H9 (cell line): ENCODE results near the gene PRR12. TPM values are rescaled to one million over a fixed set of nuclear protein-coding genes. Genes with fewer than 3 reads are reported as not detected.

Experiments
- DNase-seq: peaks from one replicate; pipeline ENCODE4 v3.0.0-alpha.2; 2017
- H2AFZ ChIP-seq: one replicate; pipeline ENCODE4 v1.6.1; 2013; ENCODE audit warnings: mild to moderate bottlenecking, low read length, control low read depth, moderate library complexity
- H2AK5ac ChIP-seq: 2 replicates; pipeline ENCODE4 v1.6.1; 2013; ENCODE audit warnings: low read length, control low read depth, mixed read lengths; ENCODE audit not compliant: insufficient read length
- H2BK120ac ChIP-seq: one replicate; pipeline ENCODE4 v1.6.1; 2013; ENCODE audit warnings: low read depth, mild to moderate bottlenecking, low read length, control low read depth, inconsistent platforms; ENCODE audit not compliant: poor library complexity, severe bottlenecking
- H2BK12ac ChIP-seq: 2 replicates; pipeline ENCODE4 v1.6.1; 2013; ENCODE audit warnings: low read length, control low read depth, mixed read lengths, low read depth; ENCODE audit not compliant: insufficient read length
- H2BK15ac ChIP-seq: 2 replicates; pipeline ENCODE4 v1.6.1; 2013; ENCODE audit warnings: low read depth, low read length, control low read depth
- H2BK20ac ChIP-seq: one replicate; pipeline ENCODE4 v1.6.1; 2013; ENCODE audit warnings: low read depth, mild to moderate bottlenecking, low read length, control low read depth, inconsistent platforms; ENCODE audit not compliant: poor library complexity, severe bottlenecking
- H2BK5ac ChIP-seq: 2 replicates; pipeline ENCODE4 v1.6.1; 2013; ENCODE audit warnings: low read length, control low read depth, mixed read lengths; ENCODE audit not compliant: insufficient read length
- H3K14ac ChIP-seq: 2 replicates; pipeline ENCODE4 v1.6.1; 2013; ENCODE audit warnings: low read length, control low read depth; ENCODE audit not compliant: insufficient read depth
- H3K18ac ChIP-seq: 2 replicates; pipeline ENCODE4 v1.6.1; 2013; ENCODE audit warnings: low read depth, mild to moderate bottlenecking, mixed read lengths, low read length, control low read depth; ENCODE audit not compliant: insufficient read length
- H3K23ac ChIP-seq: 2 replicates; pipeline ENCODE4 v1.6.1; 2013; ENCODE audit warnings: low read length, control low read depth, mixed read lengths, low read depth; ENCODE audit not compliant: insufficient read length
- H3K23me2 ChIP-seq: 2 replicates; pipeline ENCODE4 v1.6.1; 2013; ENCODE audit warnings: low read depth, mild to moderate bottlenecking, mixed read lengths, low read length, control low read depth; ENCODE audit not compliant: insufficient read length, poor library complexity, severe bottlenecking
- H3K27ac ChIP-seq: 2 replicates; pipeline ENCODE4 v1.5.1; 2013; ENCODE audit warnings: low read length, control low read depth, mixed read lengths, low read depth; ENCODE audit not compliant: insufficient read length
- H3K27me3 ChIP-seq: 2 replicates; pipeline ENCODE4 v1.6.1; 2013; ENCODE audit warnings: low read length, control low read depth, inconsistent platforms; ENCODE audit not compliant: insufficient read depth
- H3K4ac ChIP-seq: 2 replicates; pipeline ENCODE4 v1.6.1; 2013; ENCODE audit warnings: low read depth, mild to moderate bottlenecking, control low read depth, inconsistent platforms, low read length, moderate library complexity
- H3K4me1 ChIP-seq: 2 replicates; pipeline ENCODE4 v1.6.1; 2013; ENCODE audit warnings: low read length, control low read depth, inconsistent platforms; ENCODE audit not compliant: insufficient read depth
- H3K4me2 ChIP-seq: 2 replicates; pipeline ENCODE4 v1.6.1; 2013; ENCODE audit warnings: low read length, control low read depth, mixed read lengths; ENCODE audit not compliant: insufficient read length, insufficient read depth
- H3K56ac ChIP-seq: 2 replicates; pipeline ENCODE4 v1.6.1; 2013; ENCODE audit warnings: low read depth, mild to moderate bottlenecking, mixed read lengths, low read length, control low read depth; ENCODE audit not compliant: insufficient read length
- H3K79me1 ChIP-seq: 2 replicates; pipeline ENCODE4 v1.6.1; 2013; ENCODE audit warnings: low read depth, mild to moderate bottlenecking, moderate library complexity, low read length, control low read depth, inconsistent platforms; ENCODE audit not compliant: insufficient read depth, poor library complexity, severe bottlenecking
- H3K79me2 ChIP-seq: 2 replicates; pipeline ENCODE4 v1.6.1; 2013; ENCODE audit warnings: low read length, control low read depth, inconsistent platforms; ENCODE audit not compliant: insufficient read depth
- H3K9ac ChIP-seq: 2 replicates; pipeline ENCODE4 v1.6.1; 2013; ENCODE audit warnings: low read length, control low read depth, mixed read lengths; ENCODE audit not compliant: insufficient read length; ENCODE audit errors: extremely low read depth
- H3K9me3 ChIP-seq: one replicate; pipeline ENCODE4 v1.6.1; 2013; ENCODE audit warnings: low read depth, low read length, inconsistent platforms; ENCODE audit not compliant: control insufficient read depth
- H3T11ph ChIP-seq: one replicate; pipeline ENCODE4 v1.6.1; 2013; ENCODE audit warnings: mild to moderate bottlenecking, low read length, control low read depth, inconsistent platforms
- H4K20me1 ChIP-seq: one replicate; pipeline ENCODE4 v1.6.1; 2013; ENCODE audit not compliant: control insufficient read depth, insufficient read length, insufficient read depth
- H4K5ac ChIP-seq: 2 replicates; pipeline ENCODE4 v1.6.1; 2013; ENCODE audit warnings: low read depth, mild to moderate bottlenecking, mixed read lengths, low read length, control low read depth; ENCODE audit not compliant: insufficient read length
- H4K8ac ChIP-seq: replicated peaks from 2 replicates; pipeline ENCODE4 v1.6.1; 2013; ENCODE audit warnings: low read length, control low read depth, mixed read lengths, low read depth; ENCODE audit not compliant: insufficient read length
- H4K91ac ChIP-seq: 2 replicates; pipeline ENCODE4 v1.6.1; 2013; ENCODE audit warnings: low read depth, mild to moderate bottlenecking, moderate library complexity, mixed read lengths, low read length, control low read depth; ENCODE audit not compliant: insufficient read length
- H3K27ac Mint-ChIP-seq, 3 experiments: 2 replicates in 2 of 3; 3 replicates in 1 of 3; pipeline ENCODE4 v1.8.0; 2020 to 2021; ENCODE audit warnings: mixed read lengths in 3 of 3, mild to moderate bottlenecking in 1 of 3, moderate library complexity in 1 of 3
- H3K27me3 Mint-ChIP-seq: 2 replicates; pipeline ENCODE4 v1.8.0; 2021; ENCODE audit warnings: low read depth, mild to moderate bottlenecking, moderate library complexity, mixed read lengths
- H3K36me3 Mint-ChIP-seq, 3 experiments: 2 replicates in 2 of 3; 3 replicates in 1 of 3; pipeline ENCODE4 v1.8.0; 2020 to 2021; ENCODE audit warnings: low read depth in 3 of 3, mixed read lengths in 3 of 3; ENCODE audit not compliant: insufficient read depth in 1 of 3
- H3K4me1 Mint-ChIP-seq, 2 experiments: 2 replicates each; pipeline ENCODE4 v1.8.0; 2020; ENCODE audit warnings: mixed read lengths in 2 of 2
- H3K4me3 Mint-ChIP-seq, 2 experiments: 2 replicates in 1 of 2; 3 replicates in 1 of 2; pipeline ENCODE4 v1.8.0; 2020 to 2021; ENCODE audit warnings: mild to moderate bottlenecking in 2 of 2, mixed read lengths in 2 of 2, moderate library complexity in 1 of 2
- H3K9me3 Mint-ChIP-seq, 2 experiments: 2 replicates in 1 of 2; 3 replicates in 1 of 2; pipeline ENCODE4 v1.8.0; 2020; ENCODE audit warnings: mild to moderate bottlenecking in 2 of 2, mixed read lengths in 2 of 2, moderate library complexity in 1 of 2
- WGBS: extraction: QIAGEN DNeasy Blood & Tissue Kit; methylation state at CpG from one replicate; pipeline ENCODE4 v1.1.7; 2013; ENCODE audit warnings: missing lambda C conversion rate, low lambda C conversion rate, mixed read lengths; ENCODE audit not compliant: insufficient read length; ENCODE audit errors: extremely low coverage; 5-methylcytosine and 5-hydroxymethylcytosine counted together
- total RNA-seq: library from RNA; stranded (reverse); gene quantifications from 2 replicates; pipeline ENCODE4 v1.2.1, GENCODE V29; 2021
- TF ChIP-seq, protein P1 (sequence below): fragments of 200-600 bp; sonication (generic); conservative IDR thresholded peaks from 3 replicates; pipeline ENCODE4 v1.8.0; 2021; ENCODE audit warnings: antibody characterized with exemption, mild to moderate bottlenecking

Gene PRR12
- total RNA-seq, 1 experiment from 2014 or later: 65.9 TPM

- Histone ChIP-seq H2BK5ac (no peak overlapping the region), H2BK20ac (no peak overlapping the region), H3K27ac (no peak overlapping the region), H3K9ac (no peak overlapping the region), H2AK5ac (no peak overlapping the region), H3K4me2 (no peak overlapping the region), H3K9me3 (no peaks in the 10 kb centered on the region), H3K14ac (no peak overlapping the region), H3K79me1 (no peaks in the 10 kb centered on the region), H3K23me2 (peaks cover 9% of the 10 kb centered on the region), H3T11ph (no peak overlapping the region), H2BK12ac (no peak overlapping the region), H4K5ac (no peak overlapping the region), H2AFZ (no peak overlapping the region), H4K20me1 (no peaks in the 10 kb centered on the region), H3K27me3 (no peaks in the 10 kb centered on the region), H4K91ac (no peak overlapping the region), H3K56ac (no peak overlapping the region), H3K23ac (no peak overlapping the region), H3K4me1 (peaks cover 2% of the 10 kb centered on the region; the same call in 1 of the 2 replicates), H2BK120ac (no peak overlapping the region), H4K8ac (no peak overlapping the region), H3K79me2 (no peaks in the 10 kb centered on the region; the same call in 1 of the 2 replicates), H3K18ac (no peak overlapping the region), H2BK15ac (no peak overlapping the region), H3K4ac (no peak overlapping the region)
- peaks cover 9 to 26% of the 10 kb centered on the region in 2 experiments for H3K4me1 Mint-ChIP-seq
- peaks cover 23 to 27% (median 24%) of the 10 kb centered on the region in 3 experiments for H3K36me3 Mint-ChIP-seq
- no peaks in the 10 kb centered on the region for H3K27me3 Mint-ChIP-seq
- no CpG with 5 or more reads among the region's 15 CpGs for WGBS
- peak; percentile 60 for DNase-seq
- TF ChIP-seq, protein P1, sequence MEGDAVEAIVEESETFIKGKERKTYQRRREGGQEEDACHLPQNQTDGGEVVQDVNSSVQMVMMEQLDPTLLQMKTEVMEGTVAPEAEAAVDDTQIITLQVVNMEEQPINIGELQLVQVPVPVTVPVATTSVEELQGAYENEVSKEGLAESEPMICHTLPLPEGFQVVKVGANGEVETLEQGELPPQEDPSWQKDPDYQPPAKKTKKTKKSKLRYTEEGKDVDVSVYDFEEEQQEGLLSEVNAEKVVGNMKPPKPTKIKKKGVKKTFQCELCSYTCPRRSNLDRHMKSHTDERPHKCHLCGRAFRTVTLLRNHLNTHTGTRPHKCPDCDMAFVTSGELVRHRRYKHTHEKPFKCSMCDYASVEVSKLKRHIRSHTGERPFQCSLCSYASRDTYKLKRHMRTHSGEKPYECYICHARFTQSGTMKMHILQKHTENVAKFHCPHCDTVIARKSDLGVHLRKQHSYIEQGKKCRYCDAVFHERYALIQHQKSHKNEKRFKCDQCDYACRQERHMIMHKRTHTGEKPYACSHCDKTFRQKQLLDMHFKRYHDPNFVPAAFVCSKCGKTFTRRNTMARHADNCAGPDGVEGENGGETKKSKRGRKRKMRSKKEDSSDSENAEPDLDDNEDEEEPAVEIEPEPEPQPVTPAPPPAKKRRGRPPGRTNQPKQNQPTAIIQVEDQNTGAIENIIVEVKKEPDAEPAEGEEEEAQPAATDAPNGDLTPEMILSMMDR: no peak
- H3K9me3 Mint-ChIP-seq: no peaks in the 10 kb centered on the region
- H3K27ac Mint-ChIP-seq: peak overlapping the region; percentile 82 to 91 (median 85)
- H3K4me3 Mint-ChIP-seq: peak overlapping the region in 1 of 2 experiments; percentile 10; a peak in 1 of 5 replicates
Measured at GRCh38 chr19:49560358-49560900, 30.6 kb upstream of the PRR12 start.
